Adipocyte (in vitro differentiated cells): ENCODE results near the gene PCLO.

ENCODE experiments used
- DNase-seq: peaks from one replicate; pipeline ENCODE4 v3.0.0-alpha.2; 2015; ENCODE audit warnings: low read depth
- H3K27me3 ChIP-seq: replicated peaks from 2 replicates; pipeline ENCODE4 v1.7.0; 2013; ENCODE audit warnings: mild to moderate bottlenecking, low read length, moderate library complexity; ENCODE audit not compliant: control insufficient read depth, insufficient read depth
- H3K36me3 ChIP-seq: 2 replicates; pipeline ENCODE4 v1.7.0; 2013; ENCODE audit warnings: low read length, mild to moderate bottlenecking, moderate library complexity; ENCODE audit not compliant: control insufficient read depth, insufficient read depth, severe bottlenecking
- H3K4me1 ChIP-seq: 2 replicates; pipeline ENCODE4 v1.7.0; 2013; ENCODE audit warnings: mild to moderate bottlenecking, low read length, moderate library complexity; ENCODE audit not compliant: control insufficient read depth, insufficient read depth
- H3K4me3 ChIP-seq: 2 replicates; pipeline ENCODE4 v1.7.0; 2013; ENCODE audit warnings: mild to moderate bottlenecking, low read length, moderate library complexity
- H3K9ac ChIP-seq: 2 replicates; pipeline ENCODE4 v1.7.0; 2013; ENCODE audit warnings: mild to moderate bottlenecking, low read length, moderate library complexity
- H3K9me3 ChIP-seq: 2 replicates; pipeline ENCODE4 v1.7.0; 2013; ENCODE audit warnings: mild to moderate bottlenecking, low read length, moderate library complexity; ENCODE audit not compliant: control insufficient read depth

The PCLO gene

DNA sequence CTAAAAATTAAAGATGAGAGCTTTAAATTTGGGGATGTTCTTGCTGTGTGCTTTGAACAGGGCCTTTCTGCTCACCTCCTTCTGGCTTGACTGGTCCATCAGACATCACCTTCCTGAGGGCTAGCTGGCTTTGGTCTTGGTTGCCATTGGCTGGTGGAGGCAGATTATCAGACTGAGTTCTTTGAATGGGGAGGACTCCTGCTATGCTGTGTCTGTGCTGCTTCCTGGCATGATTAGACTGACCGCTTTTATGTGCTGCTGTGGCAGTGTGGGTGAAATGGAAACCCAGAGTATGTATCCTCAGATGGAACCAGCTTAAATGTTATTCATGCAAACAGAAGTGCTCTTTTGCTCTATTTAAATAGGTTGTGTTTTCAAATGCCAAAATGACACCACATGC is 341.6 kb downstream of the PCLO start:
- Histone ChIP-seq H3K27me3 (no peaks in the 10 kb centered on the region), H3K9ac (no peak overlapping the region), H3K4me3 (no peak overlapping the region), H3K4me1 (no peaks in the 10 kb centered on the region), H3K36me3 (no peaks in the 10 kb centered on the region), H3K9me3 (no peaks in the 10 kb centered on the region)
- no peak for DNase-seq

DNA sequence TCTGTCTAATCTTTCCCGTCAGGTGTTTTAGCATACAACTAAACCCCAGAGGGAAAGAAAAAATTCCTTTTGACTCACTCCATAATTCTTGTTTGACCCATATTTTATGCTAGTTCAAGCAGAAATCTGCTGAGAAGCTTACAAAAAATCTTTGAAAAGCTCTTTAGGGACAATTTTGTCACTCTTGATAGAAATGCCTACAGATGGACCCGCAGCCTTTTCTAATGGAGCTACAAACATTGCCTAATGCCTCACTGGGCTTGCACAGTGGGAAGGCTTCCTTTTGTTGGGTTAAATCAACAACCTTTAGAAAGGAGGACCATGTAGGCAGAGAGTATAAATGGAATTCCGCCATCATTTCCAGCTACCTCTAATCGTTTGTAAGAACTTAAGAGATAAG is 344.5 kb downstream of the PCLO start:
- no peaks in the 10 kb centered on the region for H3K27me3 ChIP-seq
- no peak overlapping the region for H3K4me3 ChIP-seq
- H3K9me3 ChIP-seq = no peaks in the 10 kb centered on the region
- DNase-seq = no peak
- H3K4me1 ChIP-seq = no peaks in the 10 kb centered on the region
- no peak overlapping the region for H3K9ac ChIP-seq
- H3K36me3 ChIP-seq = no peaks in the 10 kb centered on the region

DNA sequence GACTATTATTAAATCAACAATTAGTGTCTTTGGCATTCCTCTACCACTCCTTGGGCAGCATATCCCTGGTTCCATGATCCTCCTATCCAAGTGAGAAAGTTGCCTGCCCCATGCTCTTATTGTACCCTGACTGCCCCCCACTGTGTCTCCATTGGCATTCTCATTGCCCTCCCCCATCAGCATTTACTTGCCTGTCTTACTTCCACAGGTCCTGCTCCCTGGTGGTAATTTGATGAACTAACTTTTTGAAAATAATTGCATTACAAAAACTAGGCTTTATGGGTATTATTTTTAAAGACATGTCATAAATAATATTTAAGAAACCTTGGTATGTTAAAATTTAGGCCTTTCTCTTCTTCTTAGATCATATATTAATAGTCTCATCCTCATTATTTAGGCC is 346.4 kb downstream of the PCLO start:
- Histone ChIP-seq H3K9ac (no peak overlapping the region), H3K9me3 (no peaks in the 10 kb centered on the region), H3K36me3 (no peaks in the 10 kb centered on the region), H3K27me3 (no peaks in the 10 kb centered on the region), H3K4me3 (no peak overlapping the region), H3K4me1 (no peaks in the 10 kb centered on the region)
- no peak for DNase-seq

DNA sequence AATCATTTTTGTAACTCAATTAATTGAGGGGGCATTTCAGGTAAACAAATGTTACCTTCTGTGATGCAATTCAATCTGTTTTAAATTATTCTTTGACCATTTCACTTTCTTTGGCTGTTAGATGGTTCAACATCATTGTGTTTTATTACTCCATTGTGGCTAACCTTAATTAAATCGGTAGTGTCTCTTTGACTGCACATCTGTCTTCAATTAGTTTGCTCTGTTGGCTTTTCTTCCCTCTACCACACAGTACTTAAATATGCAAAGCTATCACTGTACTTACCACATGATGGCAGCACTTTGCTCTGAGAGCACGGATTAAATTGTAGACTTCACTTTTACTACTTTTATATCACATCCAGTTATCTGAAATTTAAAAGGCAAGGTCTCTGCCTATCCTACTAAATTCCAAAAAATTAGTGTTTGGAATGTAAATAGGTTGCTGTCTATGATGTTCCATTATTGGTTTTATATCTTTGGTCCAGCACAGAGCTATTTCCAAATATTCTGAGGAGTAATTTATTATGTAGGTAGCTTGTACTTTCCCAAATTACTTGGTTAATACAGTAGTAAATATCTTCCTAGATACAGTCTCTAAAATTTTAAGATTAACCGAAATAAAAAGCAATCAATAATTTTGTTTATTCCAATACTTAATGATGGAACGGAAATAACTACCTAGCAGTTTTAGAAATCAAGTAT is 352.0 kb downstream of the PCLO start:
- Histone ChIP-seq H3K4me1 (peaks cover 3% of the 10 kb centered on the region), H3K9me3 (no peaks in the 10 kb centered on the region), H3K9ac (no peak overlapping the region), H3K27me3 (no peaks in the 10 kb centered on the region), H3K36me3 (no peaks in the 10 kb centered on the region), H3K4me3 (no peak overlapping the region)
- peak; percentile 93 for DNase-seq

DNA sequence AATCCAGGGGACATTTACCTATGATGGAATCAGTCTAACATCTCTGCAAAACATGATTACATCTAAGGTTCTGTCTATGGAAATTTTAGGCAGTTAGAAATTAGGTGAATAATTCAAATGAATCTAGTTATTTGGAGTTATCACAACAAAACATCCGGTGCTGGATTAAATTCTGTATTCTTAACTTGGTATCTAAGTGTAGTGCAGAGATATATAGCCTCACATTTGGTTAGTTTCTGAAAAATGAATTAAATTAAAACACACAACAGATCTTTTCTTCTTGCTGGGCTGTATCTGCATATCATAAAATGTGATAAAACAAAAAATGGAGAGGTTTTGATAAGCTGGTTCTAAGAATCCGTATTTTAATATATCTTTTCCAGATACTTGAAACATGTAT is 354.1 kb downstream of the PCLO start:
- no peak for DNase-seq
- Histone ChIP-seq H3K4me3 (no peak overlapping the region), H3K9me3 (no peaks in the 10 kb centered on the region), H3K4me1 (peaks cover 13% of the 10 kb centered on the region), H3K36me3 (no peaks in the 10 kb centered on the region), H3K9ac (no peak overlapping the region), H3K27me3 (no peaks in the 10 kb centered on the region)

DNA sequence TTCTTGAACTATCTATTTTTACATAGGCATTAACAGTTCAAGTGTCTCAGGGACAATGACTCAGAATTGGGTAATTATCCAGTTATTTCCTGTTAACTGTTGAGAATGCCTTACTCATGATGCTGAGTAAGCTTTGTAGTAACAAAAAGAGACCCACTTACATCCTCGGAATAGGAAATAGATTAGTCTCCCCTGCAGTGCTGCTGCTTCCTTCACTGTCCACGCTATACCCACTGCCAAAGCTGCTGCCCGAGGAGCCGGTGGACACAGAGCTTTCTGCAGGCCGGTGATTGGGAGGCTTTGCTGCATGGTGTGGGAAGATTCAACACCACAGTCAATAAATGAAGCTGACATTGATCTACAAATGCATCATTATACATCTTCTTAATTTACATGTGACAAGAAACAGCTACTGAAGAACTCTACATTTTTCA is 357.1 kb downstream of the PCLO start:
- Histone ChIP-seq H3K9me3 (no peaks in the 10 kb centered on the region), H3K4me3 (peak overlapping the region; percentile 79), H3K9ac (peak overlapping the region; percentile 76), H3K4me1 (peaks cover 13% of the 10 kb centered on the region), H3K36me3 (no peaks in the 10 kb centered on the region), H3K27me3 (no peaks in the 10 kb centered on the region)
- peak; percentile 73 for DNase-seq

DNA sequence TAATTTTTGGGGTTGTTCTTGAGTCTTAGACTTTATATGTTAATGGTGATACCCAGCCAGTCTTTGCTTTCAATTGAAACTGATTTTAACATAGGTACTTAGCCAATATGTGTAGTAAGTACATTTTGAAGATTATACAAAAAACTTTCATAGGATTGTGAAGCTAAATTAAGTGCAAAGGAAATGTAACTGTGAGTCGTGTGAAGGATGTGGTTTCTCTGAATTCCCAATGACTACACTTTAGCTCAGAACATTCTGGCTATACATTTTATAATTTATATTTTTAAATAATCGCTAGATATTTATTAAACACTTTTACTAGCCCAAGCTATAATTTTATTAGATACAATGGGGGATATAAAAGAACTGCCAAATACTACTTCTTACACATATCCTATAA is 359.3 kb downstream of the PCLO start:
- no peaks in the 10 kb centered on the region for H3K36me3 ChIP-seq
- H3K9me3 ChIP-seq = no peaks in the 10 kb centered on the region
- H3K27me3 ChIP-seq = no peaks in the 10 kb centered on the region
- no peak for DNase-seq
- no peak overlapping the region for H3K4me3 ChIP-seq
- H3K9ac ChIP-seq = no peak overlapping the region
- peaks cover 13% of the 10 kb centered on the region for H3K4me1 ChIP-seq

DNA sequence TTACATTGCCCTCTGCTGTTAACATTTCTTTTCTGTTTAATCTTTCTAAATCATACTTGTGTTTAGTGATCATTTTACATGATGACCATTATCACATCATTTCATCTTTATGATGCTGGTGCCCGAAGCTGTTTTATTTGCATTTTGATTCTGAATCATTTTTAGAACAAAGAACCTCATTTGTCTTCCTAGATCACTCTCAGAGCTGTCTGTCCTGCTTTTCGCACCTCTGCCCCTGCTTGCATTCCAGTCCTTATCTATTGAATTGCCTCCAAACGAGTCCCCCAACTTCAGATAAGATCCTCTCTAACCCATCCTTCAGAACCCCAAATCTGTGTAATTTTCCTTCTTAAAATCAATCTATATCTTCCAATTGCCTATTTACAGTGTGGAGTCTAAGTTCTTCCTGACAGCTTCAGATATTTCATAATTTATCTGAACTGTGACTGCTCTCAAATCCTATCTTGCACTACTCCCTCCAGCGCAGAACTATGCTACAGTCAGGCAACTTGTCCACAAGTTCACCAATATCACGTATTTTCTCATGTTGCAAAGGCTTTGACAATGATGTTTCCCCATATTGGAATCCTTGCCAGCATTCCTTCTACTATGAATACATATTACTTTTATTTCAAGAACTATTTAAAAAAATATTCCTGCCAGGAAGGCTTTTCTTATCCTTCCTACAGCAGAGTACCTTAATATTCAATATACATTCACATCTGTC is 372.6 kb downstream of the PCLO start:
- Histone ChIP-seq H3K4me3 (no peak overlapping the region), H3K9me3 (no peaks in the 10 kb centered on the region), H3K27me3 (no peaks in the 10 kb centered on the region), H3K9ac (no peak overlapping the region), H3K36me3 (no peaks in the 10 kb centered on the region), H3K4me1 (peaks cover 13% of the 10 kb centered on the region)
- DNase-seq = peak; percentile 58

DNA sequence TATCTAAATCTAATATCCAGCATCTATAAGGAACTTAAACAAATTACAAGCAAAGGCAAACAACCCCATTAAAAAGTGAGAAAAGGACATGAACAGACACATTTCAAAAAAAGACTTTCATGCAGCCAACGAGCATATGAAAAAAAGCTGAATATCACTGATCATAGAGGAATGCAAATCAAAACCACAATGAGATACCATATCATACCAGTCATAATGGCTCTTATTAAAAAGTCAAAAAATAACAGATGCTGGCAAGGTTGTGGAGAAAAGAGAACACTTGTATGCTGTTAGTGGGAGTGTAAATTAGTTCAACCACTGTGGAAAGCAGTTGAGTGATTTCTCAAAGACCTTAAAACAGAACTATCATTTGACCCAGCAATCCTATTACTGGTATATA is 384.7 kb downstream of the PCLO start:
- no peaks in the 10 kb centered on the region for H3K9me3 ChIP-seq
- H3K4me1 ChIP-seq = peaks cover 4% of the 10 kb centered on the region
- no peaks in the 10 kb centered on the region for H3K36me3 ChIP-seq
- H3K27me3 ChIP-seq = no peaks in the 10 kb centered on the region
- no peak overlapping the region for H3K4me3 ChIP-seq
- no peak overlapping the region for H3K9ac ChIP-seq
- peak; percentile 53 for DNase-seq

DNA sequence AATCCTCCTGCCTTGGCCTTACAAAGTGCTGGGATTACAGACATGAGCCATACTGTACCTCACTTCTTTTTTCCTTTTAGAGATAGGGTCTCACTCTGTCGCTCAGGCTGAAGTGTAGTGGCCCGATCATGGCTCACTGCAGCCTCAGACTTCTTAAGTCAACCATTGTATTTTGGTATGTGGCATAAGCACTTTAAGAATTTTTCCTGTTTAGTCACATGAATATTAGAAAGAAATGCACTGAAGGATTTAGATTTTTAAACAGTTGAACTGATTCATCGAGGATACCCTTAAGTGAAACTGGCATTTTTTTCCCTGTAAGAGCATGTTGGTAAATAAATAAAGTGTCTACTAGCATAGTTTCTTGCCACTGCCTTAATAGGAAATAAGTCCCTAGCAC is 399.8 kb downstream of the PCLO start:
- H3K4me3 ChIP-seq = no peak overlapping the region
- H3K27me3 ChIP-seq = no peaks in the 10 kb centered on the region
- peak; percentile 36 for DNase-seq
- H3K9ac ChIP-seq = no peak overlapping the region
- H3K9me3 ChIP-seq = no peaks in the 10 kb centered on the region
- no peaks in the 10 kb centered on the region for H3K4me1 ChIP-seq
- H3K36me3 ChIP-seq = no peaks in the 10 kb centered on the region

DNA sequence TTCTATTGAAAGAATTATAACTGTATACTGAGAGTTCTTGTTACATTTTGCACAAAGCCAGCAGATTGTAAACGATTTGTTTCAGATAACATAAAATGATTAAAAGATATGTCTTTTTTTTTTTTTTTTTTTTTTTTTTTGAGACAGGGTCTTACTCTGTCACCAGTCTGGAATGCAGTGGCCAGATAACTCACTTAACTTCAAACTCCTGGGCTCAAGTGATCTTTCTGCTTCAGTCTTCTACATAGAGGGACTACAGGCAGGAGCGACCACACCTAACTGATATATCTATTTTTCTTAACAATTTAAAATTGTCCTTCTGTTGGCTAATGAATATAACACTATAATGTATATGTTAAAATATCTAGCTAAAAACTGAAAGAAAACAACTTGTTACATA is 401.9 kb downstream of the PCLO start:
- H3K4me1 ChIP-seq = no peaks in the 10 kb centered on the region
- no peak overlapping the region for H3K4me3 ChIP-seq
- DNase-seq = no peak
- no peak overlapping the region for H3K9ac ChIP-seq
- no peaks in the 10 kb centered on the region for H3K27me3 ChIP-seq
- no peaks in the 10 kb centered on the region for H3K36me3 ChIP-seq
- no peaks in the 10 kb centered on the region for H3K9me3 ChIP-seq
